Panc1 (cell line): ENCODE results near the gene C12orf42.

ENCODE experiments used
- POLR2AphosphoS5 ChIP-seq: IDR thresholded peaks from 2 replicates; pipeline ENCODE4 v1.6.1; 2012; ENCODE audit warnings: mild to moderate bottlenecking, low read depth, low read length, moderate library complexity
- SIN3A ChIP-seq: IDR thresholded peaks from 2 replicates; pipeline ENCODE4 v1.6.1; 2012; ENCODE audit warnings: low read depth, mild to moderate bottlenecking, low read length, moderate library complexity, borderline replicate concordance; ENCODE audit not compliant: insufficient read depth
- TCF7L2 ChIP-seq: IDR thresholded peaks from 2 replicates; pipeline ENCODE4 v1.6.1; 2011; ENCODE audit warnings: mild to moderate bottlenecking, low read depth, low read length, inconsistent platforms
- TF ChIP-seq, protein P1 (sequence below): fragments of 450-650 bp; IDR thresholded peaks from 2 replicates; pipeline ENCODE4 v1.5.1; 2017; ENCODE audit warnings: mild to moderate bottlenecking
- TF ChIP-seq, protein P2 (sequence below), 2 experiments: IDR thresholded peaks; 2 replicates each; pipeline ENCODE4 v1.6.1; 2011 to 2012; ENCODE audit warnings: low read depth in 2 of 2, control low read depth in 1 of 2, low read length in 1 of 2, mild to moderate bottlenecking in 1 of 2, moderate library complexity in 1 of 2; ENCODE audit not compliant: insufficient read depth in 1 of 2

DNA sequence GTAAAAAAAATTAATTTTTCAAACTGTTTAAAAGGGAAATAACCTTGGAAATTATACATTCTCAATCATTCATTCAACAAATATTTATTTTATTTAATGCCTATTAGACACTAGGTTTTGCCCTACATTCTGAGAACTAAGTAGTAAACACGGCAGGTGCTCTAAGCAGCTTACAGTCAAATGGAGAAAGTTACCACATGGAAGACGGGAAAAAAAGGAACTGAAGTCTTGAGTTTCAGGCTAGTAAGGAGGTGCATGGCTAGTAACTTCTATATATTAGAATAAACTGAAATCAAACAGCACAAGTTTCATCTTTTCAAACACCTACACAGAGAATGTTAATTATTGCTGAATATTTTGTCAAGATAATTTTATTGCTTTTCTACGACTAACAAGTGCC, 52.9 kb downstream of the C12orf42 start:
- TF ChIP-seq, protein P1, sequence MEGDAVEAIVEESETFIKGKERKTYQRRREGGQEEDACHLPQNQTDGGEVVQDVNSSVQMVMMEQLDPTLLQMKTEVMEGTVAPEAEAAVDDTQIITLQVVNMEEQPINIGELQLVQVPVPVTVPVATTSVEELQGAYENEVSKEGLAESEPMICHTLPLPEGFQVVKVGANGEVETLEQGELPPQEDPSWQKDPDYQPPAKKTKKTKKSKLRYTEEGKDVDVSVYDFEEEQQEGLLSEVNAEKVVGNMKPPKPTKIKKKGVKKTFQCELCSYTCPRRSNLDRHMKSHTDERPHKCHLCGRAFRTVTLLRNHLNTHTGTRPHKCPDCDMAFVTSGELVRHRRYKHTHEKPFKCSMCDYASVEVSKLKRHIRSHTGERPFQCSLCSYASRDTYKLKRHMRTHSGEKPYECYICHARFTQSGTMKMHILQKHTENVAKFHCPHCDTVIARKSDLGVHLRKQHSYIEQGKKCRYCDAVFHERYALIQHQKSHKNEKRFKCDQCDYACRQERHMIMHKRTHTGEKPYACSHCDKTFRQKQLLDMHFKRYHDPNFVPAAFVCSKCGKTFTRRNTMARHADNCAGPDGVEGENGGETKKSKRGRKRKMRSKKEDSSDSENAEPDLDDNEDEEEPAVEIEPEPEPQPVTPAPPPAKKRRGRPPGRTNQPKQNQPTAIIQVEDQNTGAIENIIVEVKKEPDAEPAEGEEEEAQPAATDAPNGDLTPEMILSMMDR = no peak
- no peak for TF ChIP-seq POLR2AphosphoS5
- TF ChIP-seq, protein P2, sequence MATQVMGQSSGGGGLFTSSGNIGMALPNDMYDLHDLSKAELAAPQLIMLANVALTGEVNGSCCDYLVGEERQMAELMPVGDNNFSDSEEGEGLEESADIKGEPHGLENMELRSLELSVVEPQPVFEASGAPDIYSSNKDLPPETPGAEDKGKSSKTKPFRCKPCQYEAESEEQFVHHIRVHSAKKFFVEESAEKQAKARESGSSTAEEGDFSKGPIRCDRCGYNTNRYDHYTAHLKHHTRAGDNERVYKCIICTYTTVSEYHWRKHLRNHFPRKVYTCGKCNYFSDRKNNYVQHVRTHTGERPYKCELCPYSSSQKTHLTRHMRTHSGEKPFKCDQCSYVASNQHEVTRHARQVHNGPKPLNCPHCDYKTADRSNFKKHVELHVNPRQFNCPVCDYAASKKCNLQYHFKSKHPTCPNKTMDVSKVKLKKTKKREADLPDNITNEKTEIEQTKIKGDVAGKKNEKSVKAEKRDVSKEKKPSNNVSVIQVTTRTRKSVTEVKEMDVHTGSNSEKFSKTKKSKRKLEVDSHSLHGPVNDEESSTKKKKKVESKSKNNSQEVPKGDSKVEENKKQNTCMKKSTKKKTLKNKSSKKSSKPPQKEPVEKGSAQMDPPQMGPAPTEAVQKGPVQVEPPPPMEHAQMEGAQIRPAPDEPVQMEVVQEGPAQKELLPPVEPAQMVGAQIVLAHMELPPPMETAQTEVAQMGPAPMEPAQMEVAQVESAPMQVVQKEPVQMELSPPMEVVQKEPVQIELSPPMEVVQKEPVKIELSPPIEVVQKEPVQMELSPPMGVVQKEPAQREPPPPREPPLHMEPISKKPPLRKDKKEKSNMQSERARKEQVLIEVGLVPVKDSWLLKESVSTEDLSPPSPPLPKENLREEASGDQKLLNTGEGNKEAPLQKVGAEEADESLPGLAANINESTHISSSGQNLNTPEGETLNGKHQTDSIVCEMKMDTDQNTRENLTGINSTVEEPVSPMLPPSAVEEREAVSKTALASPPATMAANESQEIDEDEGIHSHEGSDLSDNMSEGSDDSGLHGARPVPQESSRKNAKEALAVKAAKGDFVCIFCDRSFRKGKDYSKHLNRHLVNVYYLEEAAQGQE (IDR thresholded peaks at IDR 0.05; ENCODE audit: insufficient read depth in 1 of 2, low read depth in 2 of 2, low read length in 1 of 2) = no peak
- no peak for TF ChIP-seq SIN3A
- no peak for TF ChIP-seq TCF7L2
